Measurements from ENCODE around the gene KIF16B. TPM values are rescaled to one million over a fixed set of nuclear protein-coding genes. Genes with fewer than 3 reads are reported as not detected.

The KIF16B gene
- total RNA-seq, 1 donor from 2014 or later: 7.0 TPM

DNA sequence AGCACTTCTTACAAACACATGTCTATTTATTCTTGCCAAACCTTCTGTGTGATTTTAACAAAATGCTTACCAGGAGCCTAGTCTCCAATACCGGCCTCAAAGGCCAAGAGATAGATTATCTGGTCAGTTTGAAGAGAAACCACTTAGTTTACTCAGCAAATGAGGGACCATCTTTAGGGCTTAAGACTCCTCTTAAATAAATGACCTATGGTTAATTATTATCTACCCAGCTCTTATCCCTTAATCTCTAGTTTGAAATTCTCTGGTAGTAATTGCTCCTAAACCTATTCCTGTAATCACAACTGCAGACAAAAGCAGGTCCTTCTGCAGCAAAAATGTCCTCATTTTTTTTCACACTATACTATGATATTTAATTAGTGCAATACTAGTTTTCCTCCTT lies 301.8 kb downstream of the KIF16B start:
- no peak overlapping the region for H3K27ac ChIP-seq (ENCODE audit: low read depth, low read length)
- H3K36me3 ChIP-seq (ENCODE audit: insufficient read depth, low read length): no peaks in the 10 kb centered on the region
- peaks cover 3% of the 10 kb centered on the region for H3K9me3 ChIP-seq (ENCODE audit: insufficient read depth, low read depth, low read length)
- TF ChIP-seq, protein P1, sequence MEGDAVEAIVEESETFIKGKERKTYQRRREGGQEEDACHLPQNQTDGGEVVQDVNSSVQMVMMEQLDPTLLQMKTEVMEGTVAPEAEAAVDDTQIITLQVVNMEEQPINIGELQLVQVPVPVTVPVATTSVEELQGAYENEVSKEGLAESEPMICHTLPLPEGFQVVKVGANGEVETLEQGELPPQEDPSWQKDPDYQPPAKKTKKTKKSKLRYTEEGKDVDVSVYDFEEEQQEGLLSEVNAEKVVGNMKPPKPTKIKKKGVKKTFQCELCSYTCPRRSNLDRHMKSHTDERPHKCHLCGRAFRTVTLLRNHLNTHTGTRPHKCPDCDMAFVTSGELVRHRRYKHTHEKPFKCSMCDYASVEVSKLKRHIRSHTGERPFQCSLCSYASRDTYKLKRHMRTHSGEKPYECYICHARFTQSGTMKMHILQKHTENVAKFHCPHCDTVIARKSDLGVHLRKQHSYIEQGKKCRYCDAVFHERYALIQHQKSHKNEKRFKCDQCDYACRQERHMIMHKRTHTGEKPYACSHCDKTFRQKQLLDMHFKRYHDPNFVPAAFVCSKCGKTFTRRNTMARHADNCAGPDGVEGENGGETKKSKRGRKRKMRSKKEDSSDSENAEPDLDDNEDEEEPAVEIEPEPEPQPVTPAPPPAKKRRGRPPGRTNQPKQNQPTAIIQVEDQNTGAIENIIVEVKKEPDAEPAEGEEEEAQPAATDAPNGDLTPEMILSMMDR (IDR thresholded peaks at IDR 0.05; ENCODE audit: insufficient read depth, low read depth, low read length): no peak
- TF ChIP-seq EZH2 (IDR thresholded peaks at IDR 0.05; ENCODE audit: insufficient read depth, low read length): no peak
- H2AFZ ChIP-seq (ENCODE audit: low read depth, low read length): no peak overlapping the region
- no peaks in the 10 kb centered on the region for H4K20me1 ChIP-seq (ENCODE audit: insufficient read depth, low read length)
- H3K79me2 ChIP-seq (ENCODE audit: insufficient read depth, low read length): no peaks in the 10 kb centered on the region
- FAIRE-seq (no peak), DNase-seq (ENCODE audit: low read depth) (no peak)
- no peaks in the 10 kb centered on the region for H3K4me1 ChIP-seq (ENCODE audit: insufficient read depth, low read length)
- no peak overlapping the region for H3K9ac ChIP-seq (ENCODE audit: low read length)
- Mint-ChIP-seq H3K27ac (ENCODE audit: unreplicated experiment) (no peak overlapping the region), H3K36me3 (ENCODE audit: low read depth, unreplicated experiment) (no peaks in the 10 kb centered on the region), H3K4me1 (ENCODE audit: low read depth, unreplicated experiment) (no peaks in the 10 kb centered on the region), H3K27me3 (ENCODE audit: low read depth, unreplicated experiment) (no peaks in the 10 kb centered on the region), H3K9me3 (ENCODE audit: unreplicated experiment) (no peaks in the 10 kb centered on the region), H3K4me3 (ENCODE audit: unreplicated experiment) (no peak overlapping the region)
- H3K4me3 ChIP-seq (ENCODE audit: insufficient read depth, low read depth, low read length): no peak overlapping the region
- no peak overlapping the region for H3K4me2 ChIP-seq (ENCODE audit: low read length)
- no peaks in the 10 kb centered on the region for H3K27me3 ChIP-seq (ENCODE audit: insufficient read depth, low read length)

DNA sequence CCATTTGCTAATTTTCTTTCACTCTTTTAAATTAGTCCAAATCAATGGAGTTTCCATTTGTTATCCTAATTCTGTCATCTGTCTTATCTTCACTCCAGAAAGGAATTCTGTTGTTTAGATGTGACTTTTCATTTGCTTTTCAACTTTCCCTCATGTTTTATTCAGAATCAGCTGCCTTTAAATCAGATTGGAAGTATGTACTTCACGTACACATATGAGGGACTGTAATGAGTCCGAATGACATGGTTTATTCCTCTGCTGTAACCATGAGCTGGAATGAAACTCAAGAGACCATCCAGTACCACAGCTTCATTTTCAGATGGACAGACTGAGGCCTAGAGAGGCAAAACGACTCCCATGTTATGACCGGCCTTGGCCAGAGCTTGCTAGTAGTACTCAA lies 302.3 kb downstream of the KIF16B start:
- H3K4me1 Mint-ChIP-seq (ENCODE audit: low read depth, unreplicated experiment): no peaks in the 10 kb centered on the region
- no peak overlapping the region for H3K27ac Mint-ChIP-seq (ENCODE audit: unreplicated experiment)
- Histone ChIP-seq H4K20me1 (ENCODE audit: insufficient read depth, low read length) (no peaks in the 10 kb centered on the region), H3K79me2 (ENCODE audit: insufficient read depth, low read length) (no peaks in the 10 kb centered on the region), H3K4me3 (ENCODE audit: insufficient read depth, low read depth, low read length) (no peak overlapping the region), H3K36me3 (ENCODE audit: insufficient read depth, low read length) (no peaks in the 10 kb centered on the region), H3K4me2 (ENCODE audit: low read length) (no peak overlapping the region), H3K9me3 (ENCODE audit: insufficient read depth, low read depth, low read length) (peaks cover 3% of the 10 kb centered on the region), H2AFZ (ENCODE audit: low read depth, low read length) (no peak overlapping the region), H3K9ac (ENCODE audit: low read length) (no peak overlapping the region), H3K27ac (ENCODE audit: low read depth, low read length) (no peak overlapping the region), H3K27me3 (ENCODE audit: insufficient read depth, low read length) (no peaks in the 10 kb centered on the region), H3K4me1 (ENCODE audit: insufficient read depth, low read length) (no peaks in the 10 kb centered on the region)
- no peaks in the 10 kb centered on the region for H3K36me3 Mint-ChIP-seq (ENCODE audit: low read depth, unreplicated experiment)
- FAIRE-seq (no peak), DNase-seq (ENCODE audit: low read depth) (no peak)
- no peak overlapping the region for H3K4me3 Mint-ChIP-seq (ENCODE audit: unreplicated experiment)
- no peak for TF ChIP-seq EZH2 (IDR thresholded peaks at IDR 0.05; ENCODE audit: insufficient read depth, low read length)
- TF ChIP-seq, protein P1 (IDR thresholded peaks at IDR 0.05; ENCODE audit: insufficient read depth, low read depth, low read length): no peak
- no peaks in the 10 kb centered on the region for H3K27me3 Mint-ChIP-seq (ENCODE audit: low read depth, unreplicated experiment)
- H3K9me3 Mint-ChIP-seq (ENCODE audit: unreplicated experiment): peaks cover 3% of the 10 kb centered on the region

- no peaks in the 10 kb centered on the region for H3K36me3 ChIP-seq (ENCODE audit: insufficient read depth, low read length)
- peaks cover 4% of the 10 kb centered on the region for H3K36me3 Mint-ChIP-seq (ENCODE audit: low read depth, unreplicated experiment)
- no peak overlapping the region for H3K27ac ChIP-seq (ENCODE audit: low read depth, low read length)
- DNase-seq (ENCODE audit: low read depth): no peak
- H3K27me3 Mint-ChIP-seq (ENCODE audit: low read depth, unreplicated experiment): no peaks in the 10 kb centered on the region
- H3K4me2 ChIP-seq (ENCODE audit: low read length): no peak overlapping the region
- no peak overlapping the region for H3K27ac Mint-ChIP-seq (ENCODE audit: unreplicated experiment)
- no peaks in the 10 kb centered on the region for H3K79me2 ChIP-seq (ENCODE audit: insufficient read depth, low read length)
- H3K27me3 ChIP-seq (ENCODE audit: insufficient read depth, low read length): no peaks in the 10 kb centered on the region
- no peaks in the 10 kb centered on the region for H3K4me1 Mint-ChIP-seq (ENCODE audit: low read depth, unreplicated experiment)
- H3K4me1 ChIP-seq (ENCODE audit: insufficient read depth, low read length): no peaks in the 10 kb centered on the region
- no peak overlapping the region for H3K4me3 Mint-ChIP-seq (ENCODE audit: unreplicated experiment)
- peaks cover 3% of the 10 kb centered on the region for H3K9me3 ChIP-seq (ENCODE audit: insufficient read depth, low read depth, low read length)
- TF ChIP-seq, protein P1 (IDR thresholded peaks at IDR 0.05; ENCODE audit: insufficient read depth, low read depth, low read length): no peak
- no peak for TF ChIP-seq EZH2 (IDR thresholded peaks at IDR 0.05; ENCODE audit: insufficient read depth, low read length)
- FAIRE-seq: no peak
- H4K20me1 ChIP-seq (ENCODE audit: insufficient read depth, low read length): no peaks in the 10 kb centered on the region
- no peak overlapping the region for H3K9ac ChIP-seq (ENCODE audit: low read length)
- H2AFZ ChIP-seq (ENCODE audit: low read depth, low read length): no peak overlapping the region
- no peak overlapping the region for H3K4me3 ChIP-seq (ENCODE audit: insufficient read depth, low read depth, low read length)
- peaks cover 7% of the 10 kb centered on the region for H3K9me3 Mint-ChIP-seq (ENCODE audit: unreplicated experiment)
Observed at GRCh38 chr20:16270314-16270931, 302.8 kb downstream of the KIF16B start.

Measured in astrocyte (in vitro differentiated cells and primary cell).